ENCODE measurements around the gene GDPD4.

DNA sequence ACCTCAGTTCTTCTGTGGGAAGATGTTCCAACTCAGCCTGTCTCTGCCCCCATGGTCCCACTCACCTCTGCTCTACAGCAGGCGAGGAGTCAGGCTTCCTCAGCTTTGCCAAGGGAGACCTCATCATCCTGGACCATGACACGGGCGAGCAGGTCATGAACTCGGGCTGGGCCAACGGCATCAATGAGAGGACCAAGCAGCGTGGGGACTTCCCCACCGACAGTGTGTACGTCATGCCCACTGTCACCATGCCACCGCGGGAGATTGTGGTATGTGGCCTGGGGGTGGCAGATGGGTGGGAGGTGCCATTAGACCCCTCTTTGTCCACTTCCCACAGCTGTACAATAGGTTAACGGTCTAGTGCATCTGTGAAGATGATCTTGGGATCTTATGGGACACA is 100.1 kb downstream of the GDPD4 start:
- TF ChIP-seq CTCF (IDR thresholded peaks at IDR 0.05) (no peak), POLR2A (IDR thresholded peaks at IDR 0.05) (no peak), POLR2AphosphoS5 (IDR thresholded peaks at IDR 0.05) (no peak), EP300 (IDR thresholded peaks at IDR 0.05) (no peak)
